K562 (cell line): ENCODE data around the gene EGR1. TPM values are rescaled to one million over a fixed set of nuclear protein-coding genes. Genes with fewer than 3 reads are reported as not detected.
A peak's percentile ranks its signal among the peaks of the same experiment; 100 is the strongest.

Experiments
- BCL6 ChIP-seq: fragments of 250-450 bp; sonication (Bioruptor Pico); IDR thresholded peaks from 2 replicates; pipeline ENCODE4 v1.4.0; 2020
- CBX5 ChIP-seq: IDR thresholded peaks from 2 replicates; pipeline ENCODE4 v1.6.1; 2014; ENCODE audit warnings: low read depth, borderline replicate concordance
- DNMT1 ChIP-seq: fragments of 450-650 bp; IDR thresholded peaks from 2 replicates; pipeline ENCODE4 v1.6.1; 2016; ENCODE audit warnings: antibody characterized with exemption, mild to moderate bottlenecking
- FOXJ3 ChIP-seq: sonication (generic); formaldehyde crosslinking; IDR thresholded peaks from 2 replicates; pipeline ENCODE4 v1.4.0; 2020; ENCODE audit warnings: mild to moderate bottlenecking, missing genetic modification reagents
- FOXK2 ChIP-seq, 2 experiments: fragments of 450-650 bp; IDR thresholded peaks in 1 of 2; conservative IDR thresholded peaks in 1 of 2; 2 replicates each; pipeline ENCODE4 v1.6.1; 2016; ENCODE audit warnings: low read depth in 2 of 2, mild to moderate bottlenecking in 1 of 2
- HEY1 ChIP-seq: fragments of 250-450 bp; sonication (Bioruptor Pico); IDR thresholded peaks from 2 replicates; pipeline ENCODE4 v1.5.0; 2020; ENCODE audit warnings: mild to moderate bottlenecking, moderate library complexity, borderline replicate concordance
- HSF4 ChIP-seq: fragments of 250-450 bp; sonication (Bioruptor Pico); IDR thresholded peaks from 2 replicates; pipeline ENCODE4 v2.1.2; 2022; ENCODE audit warnings: mild to moderate bottlenecking, moderate library complexity, borderline replicate concordance
- KHSRP ChIP-seq: fragments of 450-650 bp; IDR thresholded peaks from 2 replicates; pipeline ENCODE4 v1.6.1; 2017
- POLR3A ChIP-seq: IDR thresholded peaks from 2 replicates; pipeline ENCODE4 v1.6.1; 2011; ENCODE audit warnings: borderline replicate concordance, mild to moderate bottlenecking, moderate library complexity; ENCODE audit not compliant: insufficient read length, insufficient read depth; ENCODE audit errors: extremely low read depth
- PURB ChIP-seq: sonication (generic); formaldehyde crosslinking; IDR thresholded peaks from 2 replicates; pipeline ENCODE4 v1.9.0; 2021; ENCODE audit warnings: low read depth, mild to moderate bottlenecking, missing genetic modification reagents
- RB1 ChIP-seq: fragments of 450-650 bp; IDR thresholded peaks from 2 replicates; pipeline ENCODE4 v1.6.1; 2017; ENCODE audit warnings: low read depth, mild to moderate bottlenecking
- RFX1 ChIP-seq: fragments of 450-650 bp; IDR thresholded peaks from 2 replicates; pipeline ENCODE4 v1.6.1; 2016; ENCODE audit warnings: mild to moderate bottlenecking, moderate library complexity
- SMARCA5 ChIP-seq: fragments of 450-650 bp; IDR thresholded peaks from 2 replicates; pipeline ENCODE4 v1.6.1; 2016
- SRSF3 ChIP-seq: fragments of 200-400 bp; formaldehyde crosslinking; IDR thresholded peaks from 2 replicates; pipeline ENCODE4 v1.6.1; 2016; ENCODE audit warnings: mild to moderate bottlenecking, low read length, moderate library complexity; ENCODE audit not compliant: insufficient read depth
- TSC22D4 ChIP-seq: fragments of 450-650 bp; IDR thresholded peaks from 2 replicates; pipeline ENCODE4 v1.6.1; 2016; ENCODE audit warnings: missing genetic modification characterization, missing biosample characterization, control low read depth
- XRCC5 ChIP-seq: fragments of 200-400 bp; formaldehyde crosslinking; IDR thresholded peaks from 2 replicates; pipeline ENCODE4 v1.6.1; 2017; ENCODE audit warnings: low read depth, mild to moderate bottlenecking, low read length
- ZEB2 ChIP-seq: fragments of 450-650 bp; IDR thresholded peaks from 2 replicates; pipeline ENCODE4 v1.6.1; 2016
- ZNF212 ChIP-seq: fragments of 450-650 bp; formaldehyde crosslinking; IDR thresholded peaks from 2 replicates; pipeline ENCODE4 v1.4.0; 2020; ENCODE audit warnings: mild to moderate bottlenecking
- ZNF707 ChIP-seq: fragments of 250-450 bp; sonication (Bioruptor Pico); conservative IDR thresholded peaks from 2 replicates; pipeline ENCODE4 v1.8.0; 2022; ENCODE audit warnings: inconsistent platforms, mild to moderate bottlenecking, moderate library complexity
- ZNF75A ChIP-seq: fragments of 450-650 bp; formaldehyde crosslinking; IDR thresholded peaks from 2 replicates; pipeline ENCODE4 v1.4.0; 2020; ENCODE audit warnings: mild to moderate bottlenecking
- polyA plus RNA-seq, 8 experiments: library from polyadenylated mRNA; depleted of rRNA in 4 of 8; stranded (reverse) in 5 of 8; unstranded in 3 of 8; fragments of >200 nt; fragmentation: Nextera tagmentation in 2 of 8; fragmentation: Illumina TruSeq in 1 of 8; extraction: Ambion mirVana in 2 of 8; extraction: Trizol in 1 of 8; gene quantifications; 2 replicates each; pipeline versions ENCODE4 v1.2.1 to v1.2.3, GENCODE V29; 2011 to 2014; ENCODE audit warnings: inconsistent platforms in 1 of 8, missing spikeins in 1 of 8
- total RNA-seq, 7 experiments: library from RNA; depleted of rRNA in 6 of 7; stranded (reverse); fragments of >200 nt in 6 of 7; fragmentation: Illumina TruSeq in 2 of 7; extraction: Trizol in 2 of 7; gene quantifications; 2 replicates each; pipeline versions ENCODE4 v1.2.1 to v1.2.3, GENCODE V29; 2011 to 2021; ENCODE audit warnings: low replicate concordance in 1 of 7
- TF ChIP-seq, protein P1 (sequence below): fragments of 450-650 bp; formaldehyde crosslinking; conservative IDR thresholded peaks from 2 replicates; pipeline ENCODE4 v1.4.0; 2022; ENCODE audit warnings: mild to moderate bottlenecking, missing genetic modification characterization
- TF ChIP-seq, protein P2 (sequence below): fragments of 200-800 bp; sonication (Bioruptor generic); IDR thresholded peaks from 2 replicates; pipeline ENCODE4 v1.6.1; 2017; ENCODE audit warnings: missing genetic modification characterization, missing compliant biosample characterization
- TF ChIP-seq, protein P3 (sequence below): fragments of 450-650 bp; conservative IDR thresholded peaks from 2 replicates; pipeline ENCODE4 v1.6.1; 2016; ENCODE audit warnings: missing genetic modification characterization, low read depth, mild to moderate bottlenecking, missing compliant biosample characterization, moderate library complexity
- TF ChIP-seq, protein P4 (sequence below): fragments of 250-450 bp; sonication (Bioruptor Pico); IDR thresholded peaks from 2 replicates; pipeline ENCODE4 v1.8.0; 2021; ENCODE audit warnings: moderate library complexity, mild to moderate bottlenecking, inconsistent platforms

Gene EGR1
- total and polyA plus RNA-seq, 9 of the 15 experiments (the other 6 are each of a cell fraction or from before 2014, with no cell fraction given): 1.3 to 132 (median 21.5) TPM

DNA sequence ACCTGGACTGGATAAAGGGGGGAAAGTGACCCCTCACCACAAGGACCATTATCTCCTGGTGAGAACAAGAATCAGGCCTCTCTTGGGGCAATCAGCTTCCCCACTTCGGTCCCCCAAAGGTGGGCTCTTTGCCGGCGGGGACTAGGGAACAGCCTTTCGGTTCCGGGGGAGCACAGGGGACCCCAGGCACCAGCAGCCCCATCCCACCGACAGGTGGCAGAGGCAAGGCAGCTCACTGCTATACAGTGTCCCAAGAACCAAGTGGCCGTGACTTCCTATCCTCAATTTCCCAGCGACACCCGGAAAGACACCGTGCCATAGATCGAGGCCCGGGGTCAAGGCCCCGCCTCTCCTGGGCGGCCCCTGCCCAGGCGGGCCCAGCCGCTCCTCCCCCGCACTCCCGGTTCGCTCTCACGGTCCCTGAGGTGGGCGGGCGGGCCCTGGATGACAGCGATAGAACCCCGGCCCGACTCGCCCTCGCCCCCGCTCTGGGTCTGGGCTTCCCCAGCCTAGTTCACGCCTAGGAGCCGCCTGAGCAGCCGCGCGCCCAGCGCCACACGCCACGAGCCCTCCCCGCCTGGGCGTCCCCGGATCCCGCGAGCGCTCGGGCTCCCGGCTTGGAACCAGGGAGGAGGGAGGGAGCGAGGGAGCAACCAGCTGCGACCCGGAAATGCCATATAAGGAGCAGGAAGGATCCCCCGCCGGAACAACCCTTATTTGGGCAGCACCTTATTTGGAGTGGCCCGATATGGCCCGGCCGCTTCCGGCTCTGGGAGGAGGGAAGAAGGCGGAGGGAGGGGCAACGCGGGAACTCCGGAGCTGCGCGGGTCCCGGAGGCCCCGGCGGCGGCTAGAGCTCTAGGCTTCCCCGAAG lies 655 bp upstream of the EGR1 start (continued):
- no peak for TF ChIP-seq PURB (CRISPR knock-in tag)
- no peak for TF ChIP-seq POLR3A
- no peak for TF ChIP-seq ZEB2
- no peak for TF ChIP-seq RFX1
- TF ChIP-seq, protein P1, sequence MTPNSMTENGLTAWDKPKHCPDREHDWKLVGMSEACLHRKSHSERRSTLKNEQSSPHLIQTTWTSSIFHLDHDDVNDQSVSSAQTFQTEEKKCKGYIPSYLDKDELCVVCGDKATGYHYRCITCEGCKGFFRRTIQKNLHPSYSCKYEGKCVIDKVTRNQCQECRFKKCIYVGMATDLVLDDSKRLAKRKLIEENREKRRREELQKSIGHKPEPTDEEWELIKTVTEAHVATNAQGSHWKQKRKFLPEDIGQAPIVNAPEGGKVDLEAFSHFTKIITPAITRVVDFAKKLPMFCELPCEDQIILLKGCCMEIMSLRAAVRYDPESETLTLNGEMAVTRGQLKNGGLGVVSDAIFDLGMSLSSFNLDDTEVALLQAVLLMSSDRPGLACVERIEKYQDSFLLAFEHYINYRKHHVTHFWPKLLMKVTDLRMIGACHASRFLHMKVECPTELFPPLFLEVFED (CRISPR knock-in tag): no peak
- TF ChIP-seq ZNF212 (CRISPR knock-in tag): no peak
- TF ChIP-seq SRSF3: no peak
- TF ChIP-seq ZNF75A: no peak
- peak; percentile 75; the same call in 1 of the 2 replicates for TF ChIP-seq SMARCA5
- TF ChIP-seq XRCC5: peak; percentile 48; the same call in 1 of the 2 replicates
- TF ChIP-seq DNMT1: no peak
- peak; percentile 10; the same call in 1 of the 2 replicates for TF ChIP-seq RB1
- no peak for TF ChIP-seq TSC22D4 (tag)
- no peak for TF ChIP-seq FOXK2 (conservative IDR thresholded peaks at IDR 0.05 in 1 of 2, IDR thresholded peaks at IDR 0.05 in 1 of 2; ENCODE audit: low read depth in 2 of 2)
- no peak for TF ChIP-seq HSF4 (CRISPR knock-in tag)
- no peak for TF ChIP-seq BCL6
- TF ChIP-seq, protein P2, sequence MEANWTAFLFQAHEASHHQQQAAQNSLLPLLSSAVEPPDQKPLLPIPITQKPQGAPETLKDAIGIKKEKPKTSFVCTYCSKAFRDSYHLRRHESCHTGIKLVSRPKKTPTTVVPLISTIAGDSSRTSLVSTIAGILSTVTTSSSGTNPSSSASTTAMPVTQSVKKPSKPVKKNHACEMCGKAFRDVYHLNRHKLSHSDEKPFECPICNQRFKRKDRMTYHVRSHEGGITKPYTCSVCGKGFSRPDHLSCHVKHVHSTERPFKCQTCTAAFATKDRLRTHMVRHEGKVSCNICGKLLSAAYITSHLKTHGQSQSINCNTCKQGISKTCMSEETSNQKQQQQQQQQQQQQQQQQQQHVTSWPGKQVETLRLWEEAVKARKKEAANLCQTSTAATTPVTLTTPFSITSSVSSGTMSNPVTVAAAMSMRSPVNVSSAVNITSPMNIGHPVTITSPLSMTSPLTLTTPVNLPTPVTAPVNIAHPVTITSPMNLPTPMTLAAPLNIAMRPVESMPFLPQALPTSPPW (CRISPR knock-in tag): peak; percentile 99
- no peak for TF ChIP-seq CBX5
- no peak for TF ChIP-seq ZNF707 (CRISPR knock-in tag)
- TF ChIP-seq, protein P3, sequence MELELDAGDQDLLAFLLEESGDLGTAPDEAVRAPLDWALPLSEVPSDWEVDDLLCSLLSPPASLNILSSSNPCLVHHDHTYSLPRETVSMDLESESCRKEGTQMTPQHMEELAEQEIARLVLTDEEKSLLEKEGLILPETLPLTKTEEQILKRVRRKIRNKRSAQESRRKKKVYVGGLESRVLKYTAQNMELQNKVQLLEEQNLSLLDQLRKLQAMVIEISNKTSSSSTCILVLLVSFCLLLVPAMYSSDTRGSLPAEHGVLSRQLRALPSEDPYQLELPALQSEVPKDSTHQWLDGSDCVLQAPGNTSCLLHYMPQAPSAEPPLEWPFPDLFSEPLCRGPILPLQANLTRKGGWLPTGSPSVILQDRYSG (tag): no peak
- TF ChIP-seq, protein P4, sequence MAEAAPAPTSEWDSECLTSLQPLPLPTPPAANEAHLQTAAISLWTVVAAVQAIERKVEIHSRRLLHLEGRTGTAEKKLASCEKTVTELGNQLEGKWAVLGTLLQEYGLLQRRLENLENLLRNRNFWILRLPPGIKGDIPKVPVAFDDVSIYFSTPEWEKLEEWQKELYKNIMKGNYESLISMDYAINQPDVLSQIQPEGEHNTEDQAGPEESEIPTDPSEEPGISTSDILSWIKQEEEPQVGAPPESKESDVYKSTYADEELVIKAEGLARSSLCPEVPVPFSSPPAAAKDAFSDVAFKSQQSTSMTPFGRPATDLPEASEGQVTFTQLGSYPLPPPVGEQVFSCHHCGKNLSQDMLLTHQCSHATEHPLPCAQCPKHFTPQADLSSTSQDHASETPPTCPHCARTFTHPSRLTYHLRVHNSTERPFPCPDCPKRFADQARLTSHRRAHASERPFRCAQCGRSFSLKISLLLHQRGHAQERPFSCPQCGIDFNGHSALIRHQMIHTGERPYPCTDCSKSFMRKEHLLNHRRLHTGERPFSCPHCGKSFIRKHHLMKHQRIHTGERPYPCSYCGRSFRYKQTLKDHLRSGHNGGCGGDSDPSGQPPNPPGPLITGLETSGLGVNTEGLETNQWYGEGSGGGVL (CRISPR knock-in tag): no peak
- no peak for TF ChIP-seq KHSRP
- TF ChIP-seq HEY1: no peak
- no peak for TF ChIP-seq FOXJ3 (CRISPR knock-in tag)
